T-helper 2 cell treated with Interferon-gamma antibody and Interleukin-4, amounts not matched to agents 100 ng/mL and 5 ng/mL, for 36 hours (primary cell): ENCODE measurements around the gene SORCS2. TPM values are rescaled to one million over a fixed set of nuclear protein-coding genes. Genes with fewer than 3 reads are reported as not detected.

Source experiments
- intact Hi-C: fragments of 100-400 bp; cut with micrococcal nuclease; formaldehyde crosslinking; loops from one replicate; pipeline ENCODE4 v1.15.1; 2023
- total RNA-seq: library from RNA; stranded (reverse); gene quantifications from 2 replicates; pipeline ENCODE4 v1.2.3, GENCODE V29; 2022

Gene SORCS2
- total RNA-seq, 1 donor from 2014 or later = 0.05 TPM

- intact Hi-C loops = loop anchor here (5.0 kb wide), 1 partner anchor 523 kb away; the partner anchor contains the start of gene SORCS2
These were observed 523.1 kb downstream of the SORCS2 start for GRCh38 chr4:7715271-7716009.

GRCh38 chr4:7716010-7716721 lies 523.8 kb downstream of the SORCS2 start:
- intact Hi-C loops = loop anchor here (5.0 kb wide), 1 partner anchor 524 kb away; the partner anchor contains the start of gene SORCS2

GRCh38 chr4:7717161-7717560 lies 524.8 kb downstream of the SORCS2 start:
- intact Hi-C loops = loop anchor here (5.0 kb wide), 1 partner anchor 525 kb away; the partner anchor contains the start of gene SORCS2

GRCh38 chr4:7717946-7718490 lies 525.7 kb downstream of the SORCS2 start:
- intact Hi-C loops = loop anchor here (5.0 kb wide), 1 partner anchor 526 kb away; the partner anchor contains the start of gene SORCS2

GRCh38 chr4:7719354-7720174 lies 527.2 kb downstream of the SORCS2 start:
- intact Hi-C loops = loop anchor here (5.0 kb wide), 1 partner anchor 527 kb away; the partner anchor contains the start of gene SORCS2

- intact Hi-C loops = loop anchor here (1.0 kb wide), 1 partner anchor 80 kb away; no protein-coding TSS in a partner anchor
These were observed 529.7 kb downstream of the SORCS2 start for GRCh38 chr4:7721984-7722551.

GRCh38 chr4:7722766-7723387 lies 530.5 kb downstream of the SORCS2 start:
- intact Hi-C loops = loop anchor here (1.0 kb wide), 1 partner anchor 79 kb away; no protein-coding TSS in a partner anchor

GRCh38 chr4:7723625-7724024 lies 531.3 kb downstream of the SORCS2 start:
- intact Hi-C loops = no loop called here

GRCh38 chr4:7725951-7726350 lies 533.6 kb downstream of the SORCS2 start:
- intact Hi-C loops = no loop called here

GRCh38 chr4:7726665-7727413 lies 534.5 kb downstream of the SORCS2 start:
- intact Hi-C loops = no loop called here

- intact Hi-C loops = no loop called here
These were observed 535.4 kb downstream of the SORCS2 start for GRCh38 chr4:7727749-7728148.

- intact Hi-C loops = no loop called here
These were observed 539.1 kb downstream of the SORCS2 start for GRCh38 chr4:7731437-7731836.

- intact Hi-C loops = no loop called here
These were observed 539.9 kb downstream of the SORCS2 start for GRCh38 chr4:7732263-7732662.

GRCh38 chr4:7733201-7733600 lies 540.9 kb downstream of the SORCS2 start:
- intact Hi-C loops = no loop called here

- intact Hi-C loops = no loop called here
These were observed 541.7 kb downstream of the SORCS2 start for GRCh38 chr4:7733801-7734650.

GRCh38 chr4:7734651-7735260 lies 542.4 kb downstream of the SORCS2 start:
- intact Hi-C loops = no loop called here

- intact Hi-C loops = no loop called here
These were observed 543.1 kb downstream of the SORCS2 start for GRCh38 chr4:7735395-7735794.

- intact Hi-C loops = no loop called here
These were observed 543.6 kb downstream of the SORCS2 start for GRCh38 chr4:7735961-7736360.
